Upper lobe of right lung (tissue), 1 donor: ENCODE results near the gene DDX27. TPM values are rescaled to one million over a fixed set of nuclear protein-coding genes. Genes with fewer than 3 reads are reported as not detected.
"Not testable (repeated sequence)": the region's sequence is repeated elsewhere in the genome, so short reads cannot be mapped to it uniquely, and the experiment has no call there.

Experiments
- ATAC-seq: fragments of 200-7000 bp; cut with Tn5 transposase; one replicate; pipeline ENCODE4 v1.9.1; 2020; ENCODE audit warnings: mild to moderate bottlenecking, moderate library complexity
- DNase-seq: peaks from one replicate; pipeline ENCODE4 v3.0.0-alpha.2; 2020
- H3K27ac ChIP-seq: fragments of 200-600 bp; one replicate; pipeline ENCODE4 v1.8.0; 2022
- H3K27me3 ChIP-seq: fragments of 200-600 bp; one replicate; pipeline ENCODE4 v1.8.0; 2022; ENCODE audit warnings: mild to moderate bottlenecking
- H3K36me3 ChIP-seq: fragments of 200-600 bp; one replicate; pipeline ENCODE4 v1.8.0; 2022
- H3K4me1 ChIP-seq: fragments of 200-600 bp; one replicate; pipeline ENCODE4 v1.8.0; 2022
- H3K4me3 ChIP-seq: fragments of 200-600 bp; one replicate; pipeline ENCODE4 v1.8.0; 2022; ENCODE audit warnings: mild to moderate bottlenecking
- H3K9me3 ChIP-seq: fragments of 200-600 bp; one replicate; pipeline ENCODE4 v1.8.0; 2022
- CTCF ChIP-seq: fragments of 200-600 bp; IDR thresholded peaks from one replicate; pipeline ENCODE4 v1.8.0; 2022; ENCODE audit warnings: antibody characterized with exemption
- intact Hi-C: fragments of 100-400 bp; cut with DNase I; formaldehyde crosslinking; loops from one replicate; pipeline ENCODE4 v1.11.0; 2022
- total RNA-seq: library from RNA; stranded (reverse); fragmentation: NEBNext Ultra II Directional; extraction: Animal tissue kit (Norgen Biotek cat#: 25700); gene quantifications from one replicate; pipeline ENCODE4 v1.2.1, GENCODE V29; 2021
- donor health status: DM: no; HTN: yes; CAD: no; lungs with severe emphysema.

DDX27 gene
- total RNA-seq, 1 donor from 2014 or later: 25.9 TPM

- no peak for TF ChIP-seq CTCF
- ATAC-seq (no peak), DNase-seq (no peak)
- Histone ChIP-seq H3K4me3 (no peak overlapping the region), H3K4me1 (peaks cover 4% of the 10 kb centered on the region), H3K27ac (no peak overlapping the region), H3K27me3 (no peaks in the 10 kb centered on the region), H3K36me3 (peaks cover 11% of the 10 kb centered on the region), H3K9me3 (no peaks in the 10 kb centered on the region)
- intact Hi-C loops: no loop called here
Measured at GRCh38 chr20:49174183-49174582, 45.0 kb upstream of the DDX27 start.

GRCh38 chr20:49179368-49180277 is 39.6 kb upstream of the DDX27 start:
- Histone ChIP-seq H3K4me1 (peaks cover 41% of the 10 kb centered on the region), H3K36me3 (peaks cover 11% of the 10 kb centered on the region), H3K4me3 (no peak overlapping the region), H3K27ac (peak overlapping the region; percentile 33), H3K9me3 (no peaks in the 10 kb centered on the region), H3K27me3 (no peaks in the 10 kb centered on the region)
- DNase-seq (no peak), ATAC-seq (no peak)
- intact Hi-C loops: no loop called here
- TF ChIP-seq CTCF: no peak

GRCh38 chr20:49181265-49181877 is 37.8 kb upstream of the DDX27 start:
- H3K9me3 ChIP-seq: no peaks in the 10 kb centered on the region
- no peak overlapping the region for H3K4me3 ChIP-seq
- TF ChIP-seq CTCF: no peak
- H3K27me3 ChIP-seq: no peaks in the 10 kb centered on the region
- H3K27ac ChIP-seq: no peak overlapping the region
- intact Hi-C loops: no loop called here
- H3K36me3 ChIP-seq: peaks cover 18% of the 10 kb centered on the region
- DNase-seq (no peak), ATAC-seq (no peak)
- H3K4me1 ChIP-seq: peaks cover 59% of the 10 kb centered on the region

GRCh38 chr20:49183444-49183843 is 35.8 kb upstream of the DDX27 start:
- Histone ChIP-seq H3K36me3 (peaks cover 9% of the 10 kb centered on the region), H3K9me3 (no peaks in the 10 kb centered on the region), H3K4me1 (peaks cover 56% of the 10 kb centered on the region), H3K27ac (no peak overlapping the region), H3K4me3 (no peak overlapping the region), H3K27me3 (no peaks in the 10 kb centered on the region)
- ATAC-seq (no peak), DNase-seq (no peak)
- intact Hi-C loops: no loop called here
- no peak for TF ChIP-seq CTCF

- H3K27me3 ChIP-seq, intact Hi-C loops, H3K27ac ChIP-seq, H3K9me3 ChIP-seq, ATAC-seq, H3K36me3 ChIP-seq, H3K4me3 ChIP-seq, DNase-seq: not testable (repeated sequence)
- H3K4me1 ChIP-seq: peaks cover 56% of the 10 kb centered on the region
Measured at GRCh38 chr20:49184084-49184501, 35.1 kb upstream of the DDX27 start.

GRCh38 chr20:49184691-49185070 is 34.5 kb upstream of the DDX27 start:
- H3K36me3 ChIP-seq: peaks cover 7% of the 10 kb centered on the region
- ATAC-seq: no peak
- H3K4me3 ChIP-seq: no peak overlapping the region
- no peaks in the 10 kb centered on the region for H3K27me3 ChIP-seq
- H3K4me1 ChIP-seq: peaks cover 50% of the 10 kb centered on the region
- intact Hi-C loops: no loop called here
- H3K27ac ChIP-seq: no peak overlapping the region
- H3K9me3 ChIP-seq: no peaks in the 10 kb centered on the region
- no peak for DNase-seq
- no peak for TF ChIP-seq CTCF
